A549 (cell line): Measurements from ENCODE around the gene AMPH. TPM values are rescaled to one million over a fixed set of nuclear protein-coding genes. Genes with fewer than 3 reads are reported as not detected.

Source experiments
- ATAC-seq, 2 experiments: fragments of 200-7000 bp in 1 of 2; fragments of >200 bp in 1 of 2; cut with Nextera tagmentation in 1 of 2; cut with Tn5 transposase in 1 of 2; 3 replicates each; pipeline versions ENCODE4 v1.8.0 to v1.9.1; 2018 to 2020; ENCODE audit warnings: mild to moderate bottlenecking in 1 of 2, moderate library complexity in 1 of 2
- CTCF ChIA-PET: fragments of 300-600 bp; sonication (Branson Sonifier 250); formaldehyde crosslinking; extraction: SDS; loops from one replicate; lab custom pipeline; 2021; ENCODE audit warnings: antibody characterized with exemption, inconsistent platforms; lab: Yijun Ruan, JAX
- POLR2A ChIA-PET: fragments of 350-600 bp; formaldehyde crosslinking; extraction: SDS; loops from one replicate; lab custom pipeline; 2021; ENCODE audit warnings: antibody characterized with exemption, inconsistent platforms; lab: Yijun Ruan, JAX
- DNase-seq, 2 experiments: peaks; one replicate each; pipeline versions ENCODE4 v3.0.0 to v3.0.0-alpha.2; 2011 to 2016; ENCODE audit warnings: low read depth in 1 of 2, low spot score in 1 of 2
- FAIRE-seq: peaks from 2 replicates; lab custom pipeline; 2011; peaks lifted over from hg19 to GRCh38; lab: Jason Lieb, UNC
- H3K27ac ChIP-seq, 2 experiments: fragments of >200 bp; sonication (Bioruptor Twin); formaldehyde crosslinking; 3 replicates each; pipeline ENCODE4 v1.5.1; 2016 to 2017
- H3K4me1 ChIP-seq: fragments of >200 bp; sonication (Bioruptor Twin); formaldehyde crosslinking; 3 replicates; pipeline ENCODE4 v1.6.1; 2016
- H3K4me2 ChIP-seq: fragments of >200 bp; sonication (Bioruptor Twin); formaldehyde crosslinking; 3 replicates; pipeline ENCODE4 v1.6.1; 2016
- H3K4me3 ChIP-seq: fragments of >200 bp; sonication (Bioruptor Twin); formaldehyde crosslinking; 3 replicates; pipeline ENCODE4 v1.5.1; 2016
- H3K9me3 ChIP-seq: fragments of >200 bp; sonication (Bioruptor Twin); formaldehyde crosslinking; 3 replicates; pipeline ENCODE4 v1.6.1; 2016
- BCL3 ChIP-seq: fragments of >200 bp; sonication (Bioruptor Twin); formaldehyde crosslinking; IDR thresholded peaks from 3 replicates; pipeline ENCODE4 v1.6.1; 2016
- BHLHE40 ChIP-seq: IDR thresholded peaks from 2 replicates; pipeline ENCODE4 v1.6.1; 2012; ENCODE audit warnings: low read depth, low read length, inconsistent platforms
- CBX2 ChIP-seq: fragments of 200-600 bp; sonication (generic); IDR thresholded peaks from 2 replicates; pipeline ENCODE4 v1.6.1; 2016; ENCODE audit warnings: low read depth, mild to moderate bottlenecking, borderline replicate concordance
- CEBPB ChIP-seq, 2 experiments: fragments of >200 bp in 1 of 2; sonication (Bioruptor Twin) in 1 of 2; formaldehyde crosslinking in 1 of 2; IDR thresholded peaks; 2 replicates each; pipeline ENCODE4 v1.6.1; 2012 to 2016
- CHD4 ChIP-seq: fragments of 200-600 bp; sonication (generic); IDR thresholded peaks from 2 replicates; pipeline ENCODE4 v1.6.1; 2016; ENCODE audit warnings: antibody characterized with exemption, mild to moderate bottlenecking, borderline replicate concordance
- CTCF ChIP-seq: fragments of >200 bp; sonication (Bioruptor Twin); formaldehyde crosslinking; IDR thresholded peaks from 3 replicates; pipeline ENCODE4 v1.5.1; 2016
- EHF ChIP-seq: fragments of 250-450 bp; sonication (Bioruptor Pico); IDR thresholded peaks from 2 replicates; pipeline ENCODE4 v1.5.0; 2020; ENCODE audit warnings: mild to moderate bottlenecking
- FOSB ChIP-seq: fragments of 250-450 bp; sonication (Bioruptor Pico); IDR thresholded peaks from 2 replicates; pipeline ENCODE4 v1.5.0; 2020; ENCODE audit warnings: mild to moderate bottlenecking, moderate library complexity
- FOXS1 ChIP-seq: fragments of 250-450 bp; sonication (Bioruptor Pico); IDR thresholded peaks from 2 replicates; pipeline ENCODE4 v1.5.0; 2020; ENCODE audit warnings: mild to moderate bottlenecking, moderate library complexity
- HES2 ChIP-seq: fragments of >200 bp; sonication (Bioruptor Twin); formaldehyde crosslinking; IDR thresholded peaks from 2 replicates; pipeline ENCODE4 v1.6.1; 2016
- HMGXB4 ChIP-seq: fragments of 250-450 bp; sonication (Bioruptor Pico); IDR thresholded peaks from 2 replicates; pipeline ENCODE4 v1.5.0; 2021; ENCODE audit warnings: mild to moderate bottlenecking, moderate library complexity, borderline replicate concordance
- HOXA7 ChIP-seq: fragments of 250-450 bp; sonication (Bioruptor Pico); IDR thresholded peaks from 2 replicates; pipeline ENCODE4 v1.5.0; 2020; ENCODE audit warnings: mild to moderate bottlenecking, moderate library complexity
- JUN ChIP-seq, 2 experiments: fragments of >200 bp; sonication (Bioruptor Twin); formaldehyde crosslinking; IDR thresholded peaks; 2 replicates in 1 of 2; 3 replicates in 1 of 2; pipeline ENCODE4 v1.6.1; 2016 to 2017
- JUNB ChIP-seq: fragments of >200 bp; sonication (Bioruptor Twin); formaldehyde crosslinking; IDR thresholded peaks from 2 replicates; pipeline ENCODE4 v1.6.1; 2016
- MYC ChIP-seq: IDR thresholded peaks from 2 replicates; pipeline ENCODE4 v1.6.1; 2012; ENCODE audit warnings: mild to moderate bottlenecking, inconsistent platforms, low read length, improper control_type of control experiment, borderline replicate concordance
- NFE2L2 ChIP-seq: fragments of 150-350 bp; conservative IDR thresholded peaks from 2 replicates; pipeline ENCODE4 v1.6.1; 2014; ENCODE audit warnings: low read length
- NPAS2 ChIP-seq: fragments of 250-450 bp; sonication (Bioruptor Pico); IDR thresholded peaks from 2 replicates; pipeline ENCODE4 v1.8.0; 2022; ENCODE audit warnings: mild to moderate bottlenecking, moderate library complexity, borderline replicate concordance
- PHF8 ChIP-seq: fragments of 200-600 bp; sonication (generic); IDR thresholded peaks from 2 replicates; pipeline ENCODE4 v1.6.1; 2016; ENCODE audit warnings: low read depth, mild to moderate bottlenecking, antibody characterized with exemption, moderate library complexity, borderline replicate concordance
- RAD21 ChIP-seq, 2 experiments: fragments of >200 bp in 1 of 2; sonication (Bioruptor Twin) in 1 of 2; formaldehyde crosslinking in 1 of 2; IDR thresholded peaks in 1 of 2; conservative IDR thresholded peaks in 1 of 2; 2 replicates in 1 of 2; 3 replicates in 1 of 2; pipeline ENCODE4 v1.6.1; 2012 to 2018; ENCODE audit warnings: inconsistent platforms in 1 of 2
- RARB ChIP-seq: fragments of 250-450 bp; sonication (Bioruptor Pico); IDR thresholded peaks from 2 replicates; pipeline ENCODE4 v1.8.0; 2021; ENCODE audit warnings: mild to moderate bottlenecking, moderate library complexity
- RCOR1 ChIP-seq: fragments of 150-350 bp; IDR thresholded peaks from 2 replicates; pipeline ENCODE4 v1.6.1; 2014; ENCODE audit warnings: antibody characterized with exemption, low read length, low read depth
- RNF2 ChIP-seq: fragments of 200-600 bp; sonication (generic); IDR thresholded peaks from 2 replicates; pipeline ENCODE4 v1.6.1; 2016; ENCODE audit warnings: low read depth, mild to moderate bottlenecking, antibody characterized with exemption, moderate library complexity, borderline replicate concordance
- SMC3 ChIP-seq: fragments of >200 bp; sonication (Bioruptor Twin); formaldehyde crosslinking; IDR thresholded peaks from 3 replicates; pipeline ENCODE4 v1.6.1; 2018; ENCODE audit warnings: inconsistent platforms
- SREBF2 ChIP-seq: fragments of 450-650 bp; IDR thresholded peaks from 2 replicates; pipeline ENCODE4 v1.6.1; 2014; ENCODE audit warnings: mild to moderate bottlenecking, moderate library complexity
- TFCP2L1 ChIP-seq: fragments of 250-450 bp; sonication (Bioruptor Pico); IDR thresholded peaks from 2 replicates; pipeline ENCODE4 v1.5.0; 2021; ENCODE audit warnings: mild to moderate bottlenecking
- TP53 ChIP-seq: fragments of 250-450 bp; sonication (Bioruptor Pico); IDR thresholded peaks from 2 replicates; pipeline ENCODE4 v1.5.0; 2021; ENCODE audit warnings: mild to moderate bottlenecking, moderate library complexity
- ZC3H11A ChIP-seq: fragments of 450-650 bp; IDR thresholded peaks from 2 replicates; pipeline ENCODE4 v1.6.1; 2014; ENCODE audit warnings: antibody characterized with exemption, mild to moderate bottlenecking
- ZFP36 ChIP-seq: fragments of 450-650 bp; IDR thresholded peaks from 2 replicates; pipeline ENCODE4 v1.6.1; 2014; ENCODE audit warnings: borderline replicate concordance; ENCODE audit not compliant: partially characterized antibody
- ZNF302 ChIP-seq: fragments of 250-450 bp; sonication (Bioruptor Pico); IDR thresholded peaks from 2 replicates; pipeline ENCODE4 v1.9.0; 2021; ENCODE audit warnings: inconsistent platforms, mild to moderate bottlenecking, moderate library complexity
- WGBS: methylation state at CpG from one replicate; pipeline ENCODE4 v1.1.6; 2017; ENCODE audit errors: missing lambda C conversion rate; 5-methylcytosine and 5-hydroxymethylcytosine counted together
- polyA plus RNA-seq, 4 experiments: library from polyadenylated mRNA; depleted of rRNA in 3 of 4; stranded (reverse); fragments of >200 nt; fragmentation: RNase III in 1 of 4; extraction: RNeasy Plus Mini Kit Qiagen cat#74134 plus additional on column Dnase treatment in 1 of 4; gene quantifications; 2 replicates in 3 of 4; 3 replicates in 1 of 4; pipeline ENCODE4 v1.2.3, GENCODE V29; 2011 to 2017

The AMPH gene
- polyA plus RNA-seq, 2 of the 4 experiments (the other 2 are of a cell fraction), result 0.26 TPM; not detected in 1

GRCh38 chr7:38594949-38595348 is 36.2 kb downstream of the AMPH start (continued):
- no peak for TF ChIP-seq CBX2
- TF ChIP-seq RARB (CRISPR knock-in tag), result no peak
- TF ChIP-seq FOSB (CRISPR knock-in tag), result no peak
- TF ChIP-seq, all 56 proteins: peak for 0

GRCh38 chr7:38592737-38593288 is 38.4 kb downstream of the AMPH start:
- H3K4me3 ChIP-seq, result no peak overlapping the region
- whole genome bisulfite sequencing, result 36% methylated on average over 2 of the region's 2 CpGs
- ChIA-PET POLR2A (no interaction called here), CTCF (no interaction called here)
- H3K27ac ChIP-seq, result no peak overlapping the region
- FAIRE-seq (no peak), DNase-seq (no peak), ATAC-seq (no peak)
- no peaks in the 10 kb centered on the region for H3K9me3 ChIP-seq
- no peaks in the 10 kb centered on the region for H3K4me1 ChIP-seq
- TF ChIP-seq TP53, result no peak
- TF ChIP-seq HMGXB4 (CRISPR knock-in tag), result no peak
- TF ChIP-seq BHLHE40, result no peak
- no peak for TF ChIP-seq NPAS2
- no peak for TF ChIP-seq CTCF
- no peak for TF ChIP-seq ZNF302 (CRISPR knock-in tag)
- no peak for TF ChIP-seq HOXA7 (CRISPR knock-in tag)
- no peak for TF ChIP-seq ZFP36
- TF ChIP-seq FOXS1 (CRISPR knock-in tag), result no peak
- TF ChIP-seq SREBF2, result no peak
- no peak for TF ChIP-seq JUNB
- no peak for TF ChIP-seq CEBPB (IDR thresholded peaks at IDR 0.05)
- no peak for TF ChIP-seq EHF (CRISPR knock-in tag)
- no peak for TF ChIP-seq TFCP2L1
- no peak overlapping the region for H3K4me2 ChIP-seq

GRCh38 chr7:38585572-38586354 is 45.4 kb downstream of the AMPH start:
- DNase-seq (no peak), FAIRE-seq (no peak), ATAC-seq (no peak)
- POLR2A ChIA-PET, result no interaction called here
- WGBS, result 13% methylated on average over 6 of the region's 6 CpGs
- Histone ChIP-seq H3K27ac (no peak overlapping the region), H3K4me2 (no peak overlapping the region), H3K4me1 (no peaks in the 10 kb centered on the region), H3K9me3 (no peaks in the 10 kb centered on the region)
- no peak for TF ChIP-seq SMC3
- TF ChIP-seq RCOR1, result no peak
- no peak for TF ChIP-seq JUN (IDR thresholded peaks at IDR 0.05)
- no peak for TF ChIP-seq CHD4
- TF ChIP-seq RNF2, result no peak
- TF ChIP-seq NFE2L2, result no peak
- TF ChIP-seq FOSB (CRISPR knock-in tag), result no peak
- no peak for TF ChIP-seq PHF8
- no peak for TF ChIP-seq BCL3
- TF ChIP-seq HES2, result no peak
- TF ChIP-seq ZC3H11A, result no peak
- no peak for TF ChIP-seq MYC
- no peak for TF ChIP-seq RARB (CRISPR knock-in tag)
- TF ChIP-seq RAD21 (conservative IDR thresholded peaks at IDR 0.05 in 1 of 2, IDR thresholded peaks at IDR 0.05 in 1 of 2), result no peak
- TF ChIP-seq, all 56 proteins: peak for 0
- H3K4me3 ChIP-seq, result no peak overlapping the region
- CTCF ChIA-PET, result interaction anchor here (1.2 to 1.4 kb wide), 2 partner anchors 26 to 32 kb away, joined by 3 read pairs; no protein-coding TSS in a partner anchor
